GM19372 (cell line): Measurements from ENCODE around the gene TRMT11.
"Not testable (repeated sequence)": the region's sequence is repeated elsewhere in the genome, so short reads cannot be mapped to it uniquely, and the experiment has no call there.

Source experiments
- ATAC-seq: cut with Tn5 transposase; IDR thresholded peaks from one replicate; pipeline ENCODE4 v1.9.1; 2021; ENCODE audit warnings: mild to moderate bottlenecking, low read depth, moderate library complexity; ENCODE audit not compliant: unreplicated experiment

The TRMT11 gene

DNA sequence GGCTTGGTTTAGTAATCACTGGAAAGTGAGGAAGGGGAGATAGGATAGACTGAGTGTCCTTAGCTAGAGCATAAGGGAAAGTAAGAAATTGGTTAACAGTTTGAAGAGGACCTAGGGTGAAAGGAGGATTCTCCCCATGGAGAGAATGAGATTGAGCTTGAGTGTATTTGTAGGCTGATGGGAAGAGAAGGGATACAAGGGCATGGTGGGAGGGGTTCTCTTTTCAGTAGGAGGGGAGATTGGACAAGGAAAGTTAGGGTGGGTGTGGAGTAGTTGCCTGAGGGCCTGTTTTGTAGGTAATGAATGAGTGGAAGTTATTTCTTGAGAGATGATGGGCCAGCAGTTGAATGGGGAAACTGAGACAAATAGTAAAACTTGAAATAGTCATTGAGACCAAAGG lies 1.9 kb downstream of the TRMT11 start:
- no peak for ATAC-seq

DNA sequence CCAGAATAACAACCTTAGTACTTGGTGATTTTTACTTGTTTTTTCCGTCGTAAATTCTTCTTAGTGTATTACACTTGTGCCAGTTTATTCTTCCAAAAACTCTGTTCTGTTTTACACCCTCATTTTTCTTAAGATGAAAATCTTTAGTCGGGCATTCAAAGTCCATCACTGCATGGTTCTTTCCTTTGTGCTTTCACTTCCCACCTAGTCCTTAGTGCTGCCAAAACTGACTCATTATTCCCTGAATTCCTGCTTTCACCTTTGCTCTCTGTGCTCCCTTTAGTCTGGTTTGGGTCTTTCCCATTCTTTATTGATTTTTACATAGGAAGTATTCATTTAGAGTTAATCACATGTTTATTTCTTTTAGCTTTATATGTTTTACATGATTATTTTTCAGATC lies 3.3 kb downstream of the TRMT11 start:
- no peak for ATAC-seq

DNA sequence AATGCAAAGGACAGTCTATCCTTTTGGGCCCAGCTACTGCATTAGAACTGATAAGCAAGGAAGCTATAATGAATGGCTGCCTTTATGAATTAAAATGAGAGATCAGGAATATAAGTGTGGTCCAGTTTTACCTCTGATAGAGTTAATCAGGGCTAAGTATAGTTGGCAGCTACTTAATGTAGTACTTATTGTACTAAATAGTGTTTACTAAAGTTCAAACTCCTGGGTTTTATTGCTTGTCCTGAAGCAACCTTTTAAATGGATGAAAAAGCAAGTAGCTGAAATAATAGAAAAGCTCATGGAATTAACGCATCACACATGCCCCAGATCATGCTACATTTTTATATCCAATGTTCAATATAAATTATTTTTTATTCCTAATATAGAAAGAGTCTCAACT lies 5.3 kb downstream of the TRMT11 start:
- no peak for ATAC-seq

DNA sequence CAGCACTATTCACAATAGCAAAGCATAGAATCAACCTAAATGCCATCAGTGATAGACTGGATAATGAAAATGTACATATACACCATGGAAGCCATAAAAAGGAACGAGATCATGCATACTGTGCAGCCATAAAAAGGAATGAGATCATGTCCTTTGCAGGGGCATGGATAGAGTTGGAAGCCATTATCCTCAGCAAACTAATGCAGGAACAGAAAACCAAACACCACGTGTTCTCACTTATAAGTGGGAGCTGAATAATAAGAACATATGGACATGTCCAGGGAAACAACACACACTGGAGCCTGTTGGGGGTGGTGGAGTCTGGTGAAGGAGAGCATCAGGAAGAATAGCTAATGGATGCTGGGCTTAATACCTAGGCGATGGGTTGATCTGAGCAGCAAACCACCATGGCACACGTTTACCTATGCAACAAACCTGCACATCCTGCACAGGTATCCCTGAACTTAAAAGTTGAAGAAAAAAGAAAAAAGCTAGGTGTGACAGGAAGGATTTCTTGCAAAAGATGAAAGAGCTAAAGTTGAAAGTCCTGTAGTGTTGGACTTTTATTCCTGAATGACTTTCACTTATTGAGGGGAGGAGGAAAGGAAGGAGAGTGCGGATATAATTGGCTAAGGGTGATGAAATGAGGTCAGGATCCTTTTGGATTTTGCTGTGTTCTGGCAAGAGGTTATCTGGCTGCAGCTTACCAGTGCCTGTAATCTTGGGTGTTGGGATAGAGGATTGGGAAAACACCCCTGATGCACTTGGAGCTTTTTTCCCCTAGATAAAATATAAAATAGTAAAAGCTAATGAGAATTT lies 8.5 kb downstream of the TRMT11 start:
- no peak for ATAC-seq

DNA sequence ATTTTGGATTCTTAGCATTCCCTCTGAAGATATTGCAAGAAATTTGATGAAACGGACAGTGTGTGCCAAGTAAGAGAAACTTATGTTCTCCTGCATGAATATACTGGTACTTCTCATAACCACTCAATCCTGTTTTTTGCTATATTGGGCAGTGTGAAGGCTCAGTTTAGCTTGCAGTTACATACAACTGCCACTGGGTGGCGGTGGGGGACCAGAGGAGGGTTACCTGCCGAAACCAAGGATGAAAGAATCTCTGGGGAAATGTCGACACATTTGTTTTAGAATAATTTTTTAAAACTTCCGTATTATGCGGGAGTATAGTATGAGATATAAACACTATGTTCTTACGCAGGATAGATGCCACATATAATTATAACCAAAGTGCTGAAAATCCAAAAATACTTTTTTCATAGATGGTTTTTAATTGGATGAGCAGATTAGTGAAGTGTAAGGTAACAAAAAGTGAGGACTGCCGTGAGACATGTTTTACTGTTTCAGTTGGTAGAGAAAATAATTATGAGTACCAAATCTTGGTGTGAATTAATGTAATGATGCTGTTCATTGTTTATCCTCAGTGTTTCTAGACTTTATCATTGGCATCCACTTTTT lies 9.7 kb downstream of the TRMT11 start:
- peak; percentile 97 for ATAC-seq

DNA sequence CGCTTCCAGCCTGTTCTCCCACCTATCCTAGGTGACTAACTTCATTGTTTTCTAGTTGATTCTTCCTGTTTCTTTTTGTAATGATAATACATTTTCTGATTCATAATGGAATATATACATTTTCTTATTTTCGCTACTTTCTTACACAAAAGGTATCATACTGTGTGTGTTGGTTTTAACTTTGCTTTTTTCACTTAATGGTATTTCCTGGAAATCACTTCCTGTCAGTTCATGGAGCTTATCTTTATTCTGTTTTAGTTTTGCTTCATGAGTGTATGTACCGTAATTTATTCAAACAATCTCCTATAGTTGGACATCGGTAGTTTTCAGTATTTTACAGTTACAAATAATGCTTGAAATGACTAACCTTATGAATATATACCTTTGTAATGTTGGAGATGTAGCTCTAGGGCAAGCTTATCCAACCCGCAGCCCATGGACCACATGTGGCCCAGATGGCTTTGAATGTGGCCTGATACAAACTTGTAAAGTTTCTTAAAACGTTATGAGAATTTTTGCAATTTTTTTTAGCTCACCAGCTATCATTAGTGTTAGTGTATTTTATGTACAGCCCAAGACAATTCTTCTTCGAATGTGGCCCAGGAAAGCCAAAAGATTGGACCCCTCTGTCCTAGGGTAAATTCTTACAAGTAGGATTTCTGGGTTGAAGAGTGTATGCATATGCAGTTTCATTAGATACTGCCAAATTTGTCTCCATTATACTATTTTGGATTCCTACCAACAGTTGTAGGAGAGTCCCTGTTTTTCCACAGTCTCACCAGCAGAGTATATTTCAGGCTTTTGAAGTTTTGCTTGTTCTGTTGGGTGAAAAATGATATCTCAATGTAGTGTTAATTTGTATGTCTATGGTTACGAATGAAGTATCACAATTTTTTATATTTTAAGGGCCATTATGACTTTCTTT lies 16.7 kb downstream of the TRMT11 start:
- no peak for ATAC-seq

DNA sequence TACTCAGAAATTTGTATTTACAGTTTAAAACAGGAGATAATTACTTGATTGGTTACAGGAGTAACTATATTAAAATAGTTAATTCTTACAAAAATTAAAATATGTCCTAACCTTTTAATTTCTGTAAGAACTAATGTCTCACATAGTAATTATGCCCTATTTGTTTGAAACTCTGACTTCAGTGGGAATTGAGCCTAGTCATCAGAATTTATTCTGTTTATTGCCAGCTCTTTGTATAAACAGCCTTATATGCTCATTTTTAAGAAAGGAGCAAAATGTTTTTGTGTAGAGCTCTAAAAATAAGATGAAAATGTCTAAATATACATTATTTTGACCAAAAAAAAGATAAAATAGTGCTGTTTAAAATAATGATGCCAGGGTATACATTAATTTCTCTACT lies 21.5 kb downstream of the TRMT11 start:
- ATAC-seq, result no peak

DNA sequence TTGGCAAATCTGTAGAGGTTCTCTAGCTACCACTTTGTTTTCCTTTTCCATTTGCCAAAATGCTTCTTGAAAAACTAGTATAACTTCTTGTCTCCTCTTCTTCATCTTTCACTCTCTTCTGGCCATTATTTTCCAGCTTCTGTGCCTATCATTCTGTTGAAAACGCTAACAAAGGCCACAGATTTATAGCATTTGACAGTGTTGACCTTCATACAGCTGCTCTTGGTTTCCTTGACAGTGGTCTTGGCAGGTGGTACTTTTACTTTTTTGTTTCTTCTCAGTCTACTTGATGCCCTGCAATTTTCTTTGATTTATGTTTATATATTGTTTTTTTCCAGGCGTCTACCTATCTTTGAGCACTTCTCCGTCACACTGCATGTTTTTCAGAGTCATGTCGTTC lies 23.7 kb downstream of the TRMT11 start:
- ATAC-seq, result no peak

DNA sequence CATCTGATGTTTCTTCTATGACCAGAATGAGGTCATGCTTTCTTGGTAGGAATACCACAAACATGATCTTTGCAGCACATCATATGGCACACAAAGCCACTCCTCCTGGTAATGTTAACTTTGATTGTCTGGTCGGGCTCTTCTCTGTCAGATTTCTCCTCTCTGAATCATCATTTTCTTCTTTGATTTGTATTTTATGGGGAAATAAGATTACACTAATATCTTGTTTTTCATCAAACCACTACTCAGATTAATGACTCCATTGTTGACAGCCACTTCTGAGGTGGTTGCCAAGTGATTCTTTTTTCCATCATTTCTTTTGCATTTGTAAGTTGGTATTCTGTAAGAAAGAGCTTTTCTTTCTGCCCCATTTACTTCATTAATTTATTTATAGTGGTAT lies 29.5 kb downstream of the TRMT11 start:
- no peak for ATAC-seq

DNA sequence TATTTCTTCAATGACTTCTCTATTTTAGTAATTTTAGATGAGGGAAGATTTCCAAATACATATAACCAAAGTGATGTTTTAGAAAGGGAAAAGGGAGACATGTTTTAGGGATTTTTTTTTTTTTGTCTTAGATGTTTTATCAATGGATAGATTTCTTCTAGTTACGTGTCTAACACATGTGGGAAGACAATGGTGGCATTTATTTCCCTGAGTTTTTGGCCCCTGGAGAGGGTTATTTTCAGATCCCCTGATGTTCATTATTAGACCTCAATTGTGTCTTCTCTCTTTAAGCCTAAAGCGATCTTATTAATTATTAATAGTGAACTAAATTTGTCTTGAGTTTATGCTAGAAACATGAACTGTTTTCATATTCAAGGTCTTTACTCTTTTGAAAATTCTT lies 30.3 kb downstream of the TRMT11 start:
- ATAC-seq, result no peak

DNA sequence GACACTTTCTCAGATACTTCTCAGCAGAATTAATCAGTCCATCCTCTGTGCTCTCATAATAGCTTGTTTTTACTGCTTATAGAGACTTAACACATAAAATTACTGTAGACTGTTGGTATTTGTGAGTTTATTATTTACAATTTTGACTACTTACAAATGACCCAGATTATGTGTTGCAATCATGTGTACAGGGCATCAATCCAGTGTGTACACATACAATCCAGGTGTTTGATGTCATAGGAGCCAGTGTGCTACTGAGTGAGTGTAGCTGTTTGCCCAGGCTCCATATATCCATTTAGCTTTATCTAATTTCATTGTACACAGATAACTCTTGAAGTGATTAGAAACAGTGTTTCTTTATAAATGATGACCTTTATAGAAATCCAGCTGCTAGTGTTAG lies 31.3 kb downstream of the TRMT11 start:
- ATAC-seq, result no peak

DNA sequence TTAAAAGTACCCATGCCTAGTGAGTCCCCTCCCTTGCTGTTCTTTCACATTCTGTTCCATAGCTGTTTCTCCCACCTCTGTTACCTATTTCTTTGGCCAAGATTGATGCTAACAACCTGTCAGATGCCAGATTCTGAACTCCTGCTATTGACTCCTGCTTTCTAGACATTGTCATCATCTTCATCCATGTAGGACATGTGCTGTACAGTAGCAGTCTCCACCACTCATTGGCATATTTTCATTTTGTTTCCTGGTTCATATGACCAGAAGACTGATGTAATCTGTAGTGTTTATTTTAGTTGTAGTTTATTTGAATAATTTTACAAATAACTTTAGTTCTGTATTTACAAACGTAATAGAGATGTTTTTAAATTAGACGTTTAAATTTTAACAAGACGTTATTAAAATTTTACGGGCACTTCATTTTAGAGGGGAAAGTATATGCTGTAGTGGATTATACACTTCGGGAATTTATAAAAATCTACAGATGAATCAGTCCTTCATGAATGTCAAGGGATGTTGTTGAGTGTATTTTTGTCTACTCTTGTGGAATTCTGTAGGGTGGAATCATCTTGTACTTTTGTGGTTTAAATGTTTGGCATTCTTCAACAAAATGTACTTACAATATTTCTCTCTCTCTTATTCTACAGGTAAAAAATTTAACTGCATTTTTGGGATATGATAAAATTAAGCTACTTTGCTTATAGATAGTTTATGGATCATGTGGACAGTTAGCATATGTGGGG lies 34.1 kb downstream of the TRMT11 start:
- no peak for ATAC-seq

DNA sequence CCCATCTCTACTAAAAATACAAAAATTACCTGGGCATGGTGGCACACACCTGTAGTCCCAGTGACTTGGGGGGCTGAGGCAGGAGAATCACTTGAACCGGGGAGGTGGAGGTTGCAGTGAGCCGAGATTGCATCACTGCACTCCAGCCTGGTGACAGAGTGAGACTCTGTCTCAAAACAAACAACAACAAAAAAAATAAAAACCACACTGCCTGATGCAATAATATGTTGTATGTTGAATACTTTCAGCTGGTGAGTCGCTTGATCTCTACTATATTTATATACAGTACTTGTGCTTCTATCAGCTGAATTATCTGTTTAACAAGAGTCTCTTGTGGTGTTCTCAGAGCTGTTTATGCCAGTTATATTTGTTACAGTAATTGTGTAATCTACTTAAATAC lies 37.1 kb downstream of the TRMT11 start:
- ATAC-seq, result not testable (repeated sequence)

DNA sequence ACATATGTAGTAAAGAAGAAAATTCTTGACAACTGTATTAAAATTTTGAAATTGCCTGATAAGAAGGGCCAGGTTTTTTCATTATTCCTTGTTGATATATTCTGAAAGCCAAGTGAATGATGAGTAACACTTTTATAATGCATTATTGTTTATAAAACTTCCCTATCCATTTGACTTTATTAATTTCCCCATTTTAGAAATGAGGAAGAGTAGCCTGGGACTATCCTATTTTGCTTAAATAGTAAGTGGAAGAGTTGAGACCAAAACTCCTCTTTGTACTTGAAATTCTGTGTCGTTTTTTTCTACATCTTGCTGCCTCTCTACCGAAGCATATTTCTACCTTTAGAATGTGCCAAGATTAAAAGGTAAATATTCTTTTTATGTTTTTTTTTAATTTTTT lies 39.7 kb downstream of the TRMT11 start:
- ATAC-seq, result no peak

DNA sequence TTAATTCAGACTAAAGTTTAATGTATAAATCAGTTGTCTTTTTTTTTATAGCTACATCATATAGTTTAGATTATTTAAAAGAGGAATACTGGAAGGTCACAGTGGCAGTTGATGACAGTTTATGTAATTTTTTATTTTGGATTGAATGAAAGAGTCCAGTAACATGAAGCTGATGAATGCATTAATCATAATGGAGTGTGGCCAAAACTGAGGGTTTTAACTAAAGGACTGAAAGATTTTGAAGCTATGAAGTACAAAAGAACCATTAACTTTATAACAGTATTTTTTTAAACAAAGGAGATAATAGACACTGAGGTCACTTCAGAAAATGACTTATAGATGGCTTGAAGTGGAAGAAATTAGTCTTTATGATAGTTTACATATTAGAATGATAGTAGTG lies 41.3 kb downstream of the TRMT11 start:
- no peak for ATAC-seq

DNA sequence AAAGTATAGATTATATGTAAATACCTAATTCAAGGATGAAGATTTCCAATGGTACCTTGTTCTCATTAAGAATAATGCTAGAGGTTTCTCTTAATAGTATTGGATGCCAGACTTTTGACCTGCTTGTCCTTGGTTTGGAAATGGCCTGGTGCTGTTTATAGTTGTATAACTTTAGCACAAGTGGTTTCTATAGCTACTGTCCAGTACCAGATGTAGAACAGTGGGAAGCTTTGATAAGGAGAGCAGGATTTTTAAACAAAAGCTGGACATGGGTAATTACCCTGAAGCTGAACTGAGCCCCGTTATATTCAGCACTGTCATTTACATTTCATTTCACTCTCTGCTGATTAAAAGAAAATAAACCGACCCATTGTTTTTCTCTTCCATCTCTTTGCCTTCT lies 43.7 kb downstream of the TRMT11 start:
- ATAC-seq, result no peak

DNA sequence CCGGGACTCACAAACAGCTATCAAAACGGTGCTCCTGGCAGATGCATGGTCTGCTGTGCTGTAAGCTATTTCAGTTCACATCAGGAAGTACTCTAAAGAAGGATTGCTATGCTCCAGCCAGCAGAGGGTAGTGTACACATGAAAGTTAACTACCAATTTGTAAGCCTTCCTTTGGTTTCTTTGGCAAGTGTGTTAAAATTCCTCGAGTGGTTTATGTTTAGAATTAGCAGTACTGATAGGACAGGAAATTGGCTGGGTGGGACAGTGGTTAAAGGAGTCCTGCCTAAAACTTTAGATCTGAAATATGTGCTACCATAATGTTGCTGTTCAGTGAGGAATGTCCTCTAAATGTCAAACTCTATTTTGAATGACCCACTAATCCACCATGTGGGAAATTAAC lies 47.4 kb downstream of the TRMT11 start:
- peak; percentile 85 for ATAC-seq

DNA sequence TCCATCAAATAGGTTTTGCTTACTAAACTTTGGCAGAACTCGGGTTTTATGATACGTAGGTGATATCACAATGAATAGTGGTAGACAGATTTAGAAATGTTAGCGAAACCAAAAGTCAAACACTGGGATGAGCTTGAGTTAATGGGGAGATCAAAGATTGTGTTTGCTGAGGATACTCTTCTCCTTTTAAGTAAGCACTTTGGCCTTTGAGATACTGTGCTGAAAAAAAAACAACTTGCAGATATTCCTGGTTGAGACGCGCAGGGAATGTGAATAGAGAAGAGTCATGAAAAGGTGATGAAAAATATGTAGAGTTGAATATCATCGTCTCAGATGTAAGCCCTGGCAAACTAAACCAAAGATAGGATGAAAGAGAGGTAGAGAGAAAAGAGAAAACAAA lies 48.3 kb downstream of the TRMT11 start:
- no peak for ATAC-seq

DNA sequence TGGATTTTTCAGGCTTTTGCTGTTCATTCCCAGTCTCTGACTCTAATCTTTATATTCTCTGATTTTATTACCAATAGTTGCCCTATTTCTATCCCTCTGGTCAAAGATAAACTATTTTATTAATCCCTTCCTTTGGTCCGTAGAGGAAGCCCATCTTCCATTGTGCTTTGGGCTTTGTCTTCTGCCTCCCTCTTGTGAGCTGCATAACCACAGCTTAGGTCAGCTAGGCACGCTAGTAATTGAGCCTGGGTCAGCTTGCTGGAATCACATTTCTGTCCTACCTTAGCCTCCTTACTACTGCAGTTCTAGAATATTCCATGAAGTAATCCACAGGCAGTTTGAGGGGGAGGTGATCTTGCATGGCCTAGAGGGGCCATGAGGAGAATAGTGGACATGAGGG lies 49.4 kb downstream of the TRMT11 start:
- no peak for ATAC-seq

DNA sequence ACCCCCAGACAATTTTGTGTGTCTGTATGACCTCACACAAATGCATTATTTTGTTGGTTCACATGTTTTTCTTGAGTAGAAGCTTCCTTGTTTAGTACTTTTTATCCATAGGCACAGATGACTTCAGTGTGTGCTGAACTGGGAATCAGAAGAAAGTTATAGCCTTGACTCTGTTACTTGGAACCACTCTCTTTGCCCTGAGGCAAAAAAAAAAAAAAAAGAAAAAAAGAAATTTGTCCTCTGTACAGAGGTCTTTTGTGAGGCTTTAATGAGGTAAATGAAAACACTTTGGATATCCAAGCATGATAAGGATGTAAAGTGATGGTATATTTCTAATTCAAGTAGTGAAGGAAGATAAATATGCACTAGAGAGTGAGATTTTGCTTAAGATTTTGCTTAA lies 51.9 kb downstream of the TRMT11 start:
- no peak for ATAC-seq

DNA sequence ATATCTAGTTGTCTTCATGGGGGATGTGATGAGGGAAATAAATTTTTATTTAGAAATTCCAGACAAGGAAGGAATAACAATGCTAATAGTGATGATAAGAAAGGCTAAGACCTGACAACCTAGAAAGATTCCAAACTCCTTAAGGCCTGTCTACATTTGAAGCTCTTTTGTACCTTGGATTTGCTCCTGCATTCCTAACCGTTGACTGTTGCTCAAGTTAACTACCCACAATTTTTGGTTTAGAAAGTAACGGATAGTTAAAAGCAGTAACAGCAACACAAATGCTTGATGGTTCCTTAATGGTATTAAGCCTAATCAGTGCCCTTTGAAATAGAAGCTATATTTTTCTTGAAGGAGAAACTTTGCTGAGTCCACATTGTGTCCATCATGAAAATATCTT lies 52.9 kb downstream of the TRMT11 start:
- ATAC-seq, result no peak
